Measurements from ENCODE around the gene NFATC2IP.
"Not testable (repeated sequence)": the region's sequence is repeated elsewhere in the genome, so short reads cannot be mapped to it uniquely, and the experiment has no call there.

Gene NFATC2IP

DNA sequence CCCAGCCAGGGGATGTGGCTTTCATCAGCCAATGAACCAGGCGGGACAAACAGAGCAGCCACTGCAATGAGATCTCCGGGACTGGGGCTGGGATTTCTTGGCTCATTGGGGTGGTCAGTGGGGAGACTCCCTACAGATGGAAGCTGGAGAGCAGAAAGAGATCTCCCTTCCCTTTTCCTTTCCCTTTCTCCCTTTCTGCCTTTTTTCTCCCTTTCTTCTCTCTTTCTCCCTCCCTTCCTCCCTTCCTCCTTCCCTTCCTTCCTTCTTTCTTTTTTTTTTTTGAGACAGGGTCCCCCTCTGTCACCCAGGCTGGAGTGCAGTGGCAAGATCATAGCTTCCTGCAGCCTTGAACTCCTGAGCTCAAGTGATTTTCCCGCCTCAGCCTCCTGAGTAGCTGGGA is 48.1 kb downstream of the NFATC2IP start:
- no peak for DNase-seq (ENCODE audit: low read depth)

DNA sequence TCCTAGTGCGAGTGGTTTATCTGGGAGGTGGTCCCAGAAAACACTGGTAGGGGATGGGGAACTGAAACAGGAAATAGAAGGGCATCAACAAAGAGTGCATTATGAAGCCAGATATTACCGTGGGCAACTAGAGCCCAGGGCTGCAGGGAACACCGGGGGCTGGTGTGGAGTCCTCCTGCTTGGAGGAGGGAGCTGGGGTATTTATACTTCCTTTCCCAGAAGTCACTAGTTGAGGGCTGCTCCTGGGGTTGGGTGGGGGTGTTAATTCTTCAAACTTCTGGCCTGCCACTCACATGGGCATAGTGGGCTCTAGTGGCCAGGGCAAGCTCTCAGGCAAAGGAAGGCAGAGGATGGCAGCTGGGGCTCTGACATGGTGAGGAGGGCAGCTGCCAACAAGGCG is 48.8 kb downstream of the NFATC2IP start:
- no peak for DNase-seq (ENCODE audit: low read depth)

GRCh38 chr16:29000019-29000418 is 49.3 kb downstream of the NFATC2IP start:
- DNase-seq (ENCODE audit: low read depth), result no peak

DNA sequence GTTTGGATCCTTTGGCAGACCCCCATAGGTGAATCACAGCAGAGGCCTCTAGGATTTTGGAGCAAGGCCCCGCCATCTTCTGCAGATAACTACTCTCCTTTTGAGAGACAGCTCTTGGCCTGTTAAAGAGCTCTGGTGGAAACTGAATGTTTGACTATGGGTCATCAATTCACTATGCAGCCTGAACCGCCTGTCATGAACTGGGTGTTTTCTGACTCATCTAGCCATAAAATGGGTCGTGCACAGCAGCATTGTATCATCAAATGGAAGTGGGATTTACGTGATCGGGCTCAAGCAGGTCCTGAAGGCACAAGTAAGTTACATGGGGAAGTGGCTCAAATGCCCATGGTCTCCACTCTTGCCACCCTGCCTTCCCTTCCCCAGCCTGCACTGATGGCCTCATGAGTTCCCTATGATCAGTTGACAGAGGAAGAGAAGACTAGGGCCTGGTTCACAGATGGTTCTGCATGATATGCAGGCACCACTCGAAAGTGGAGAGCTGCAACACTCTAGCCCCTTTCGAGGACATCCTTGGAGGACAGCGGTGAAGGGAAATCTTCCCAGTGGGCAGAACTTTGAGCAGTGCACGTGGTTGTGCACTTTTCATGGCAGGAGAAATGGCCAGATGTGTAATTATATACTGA is 53.9 kb downstream of the NFATC2IP start:
- not testable (repeated sequence) for DNase-seq (ENCODE audit: low read depth)

- no peak for DNase-seq (ENCODE audit: low read depth)
These were observed 57.2 kb downstream of the NFATC2IP start for GRCh38 chr16:29007730-29008593.

- no peak for DNase-seq (ENCODE audit: low read depth)
These were observed 58.5 kb downstream of the NFATC2IP start for GRCh38 chr16:29009050-29009837.

DNA sequence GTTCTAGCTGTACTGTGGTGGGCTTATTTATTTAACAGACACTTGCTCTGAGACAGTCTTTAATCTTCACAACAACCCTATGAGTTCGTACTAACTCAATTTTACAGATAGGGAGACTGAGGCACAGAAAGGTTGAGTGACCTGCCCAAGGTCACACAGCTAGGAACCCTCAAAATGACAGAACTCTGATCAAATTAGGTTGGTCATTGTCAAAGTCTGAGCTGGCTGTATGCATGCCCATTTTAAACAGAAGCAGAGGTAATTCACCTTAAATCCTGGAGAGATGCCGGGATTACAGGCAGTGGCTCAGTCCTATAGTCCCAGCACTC is 59.1 kb downstream of the NFATC2IP start:
- no peak for DNase-seq (ENCODE audit: low read depth)

- DNase-seq (ENCODE audit: low read depth), result no peak
These were observed 60.4 kb downstream of the NFATC2IP start for GRCh38 chr16:29011112-29011511.

- DNase-seq (ENCODE audit: low read depth), result no peak
These were observed 61.1 kb downstream of the NFATC2IP start for GRCh38 chr16:29011851-29012250.

- peak; percentile 21 for DNase-seq (ENCODE audit: low read depth)
These were observed 62.3 kb downstream of the NFATC2IP start for GRCh38 chr16:29012913-29013553.

DNA sequence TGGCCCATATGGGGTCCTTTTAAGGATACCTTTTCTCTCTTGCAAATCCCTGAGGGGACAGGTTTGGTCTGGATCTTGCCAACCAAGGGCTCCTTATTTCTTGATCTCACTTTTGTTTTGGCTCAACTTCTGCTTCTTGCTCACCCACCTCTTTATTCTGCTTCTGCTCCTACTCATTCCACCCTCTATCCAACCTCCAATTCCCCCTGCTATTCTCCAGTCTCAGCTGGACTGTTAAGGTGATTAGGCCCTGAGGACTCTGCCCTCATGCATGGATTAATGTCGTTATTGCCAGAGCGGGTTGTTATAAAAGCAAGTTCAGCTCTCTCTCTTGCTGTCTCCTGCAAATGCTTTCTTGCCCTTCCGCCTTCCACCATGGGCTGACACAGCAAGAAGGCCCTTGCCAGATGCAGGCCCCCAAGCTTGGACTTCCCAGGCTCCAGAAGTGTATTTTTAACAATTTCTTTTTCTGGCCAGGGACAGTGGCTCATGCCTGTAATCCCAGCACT is 63.9 kb downstream of the NFATC2IP start:
- no peak for DNase-seq (ENCODE audit: low read depth)
